ENCODE measurements around the gene MATN1.

The MATN1 gene

GRCh38 chr1:30678209-30678608 is 45.2 kb downstream of the MATN1 start:
- no peak for DNase-seq

- DNase-seq, result no peak
Observed at GRCh38 chr1:30677471-30677870, 45.9 kb downstream of the MATN1 start.

- no peak for DNase-seq
Observed at GRCh38 chr1:30675761-30676160, 47.6 kb downstream of the MATN1 start.

- DNase-seq, result no peak
Observed at GRCh38 chr1:30675289-30675688, 48.1 kb downstream of the MATN1 start.

GRCh38 chr1:30673395-30673794 is 50.0 kb downstream of the MATN1 start:
- DNase-seq, result no peak

GRCh38 chr1:30672661-30673060 is 50.7 kb downstream of the MATN1 start:
- no peak for DNase-seq

- DNase-seq, result no peak
Observed at GRCh38 chr1:30670240-30671060, 52.9 kb downstream of the MATN1 start.

GRCh38 chr1:30668546-30669327 is 54.6 kb downstream of the MATN1 start:
- DNase-seq, result no peak

- no peak for DNase-seq
Observed at GRCh38 chr1:30668024-30668423, 55.4 kb downstream of the MATN1 start.

GRCh38 chr1:30666756-30667273 is 56.6 kb downstream of the MATN1 start:
- DNase-seq, result no peak

GRCh38 chr1:30665216-30666010 is 58.0 kb downstream of the MATN1 start:
- DNase-seq, result no peak

GRCh38 chr1:30664103-30664755 is 59.2 kb downstream of the MATN1 start:
- DNase-seq, result no peak

GRCh38 chr1:30663596-30664091 is 59.7 kb downstream of the MATN1 start:
- no peak for DNase-seq

- DNase-seq, result no peak
Observed at GRCh38 chr1:30662291-30662840, 61.0 kb downstream of the MATN1 start.

- DNase-seq, result no peak
Observed at GRCh38 chr1:30661311-30661710, 62.1 kb downstream of the MATN1 start.

Measured in DMS 273 treated with DMSO at 0.1 percent for 48 hours (cell line).